B cell (primary cell): Measurements from ENCODE around the gene RILP. TPM values are rescaled to one million over a fixed set of nuclear protein-coding genes. Genes with fewer than 3 reads are reported as not detected.
"Not testable (repeated sequence)": the region's sequence is repeated elsewhere in the genome, so short reads cannot be mapped to it uniquely, and the experiment has no call there.

Experiments used
- ATAC-seq: fragments of 200-7000 bp; cut with Tn5 transposase; one replicate; pipeline ENCODE4 v1.10.0; 2021; ENCODE audit warnings: low read depth, mild to moderate bottlenecking, moderate number of reproducible peaks, moderate library complexity
- CTCF ChIA-PET: fragments of 350-600 bp; sonication (Branson Sonifier 250); formaldehyde crosslinking; loops from one replicate; lab custom pipeline; 2021; ENCODE audit warnings: antibody characterized with exemption, inconsistent platforms; lab: Charles Lee
- POLR2A ChIA-PET: fragments of 350-600 bp; sonication (Branson Sonifier 250); formaldehyde crosslinking; loops from one replicate; lab custom pipeline; 2021; ENCODE audit warnings: antibody characterized with exemption; lab: Charles Lee
- DNase-seq: peaks from one replicate; pipeline ENCODE4 v3.0.0; 2013
- H2AFZ ChIP-seq: 2 replicates; pipeline ENCODE4 v1.6.1; 2012; ENCODE audit warnings: mild to moderate bottlenecking, low read depth, low read length; ENCODE audit not compliant: insufficient read depth, poor library complexity, severe bottlenecking
- H3K27ac ChIP-seq, 2 donors: 1 replicate in 1 of 2; 2 replicates in 1 of 2; pipeline ENCODE4 v1.5.1; 2012 to 2013; ENCODE audit warnings: low read length in 2 of 2, mild to moderate bottlenecking in 2 of 2, moderate library complexity in 1 of 2
- H3K27me3 ChIP-seq, 4 experiments: fragments of 200-600 bp in 1 of 4; sonication (generic) in 1 of 4; replicated peaks in 1 of 4; 1 replicate in 2 of 4; 2 replicates in 2 of 4; pipeline versions ENCODE4 v1.6.1 to v1.7.0; 2013 to 2016; ENCODE audit warnings: low read length in 3 of 4, mild to moderate bottlenecking in 2 of 4, mixed read lengths in 1 of 4, moderate library complexity in 1 of 4; ENCODE audit not compliant: insufficient read depth in 4 of 4, control insufficient read depth in 3 of 4; ENCODE audit errors: control extremely low read depth in 1 of 4
- H3K36me3 ChIP-seq, 2 experiments: replicated peaks in 1 of 2; 1 replicate in 1 of 2; 2 replicates in 1 of 2; pipeline versions ENCODE4 v1.6.1 to v1.7.1; 2013; ENCODE audit warnings: low read length in 1 of 2; ENCODE audit not compliant: insufficient read depth in 2 of 2, control insufficient read depth in 1 of 2; ENCODE audit errors: control extremely low read depth in 1 of 2, extremely low read depth in 1 of 2
- H3K4me1 ChIP-seq, 2 donors: fragments of 200-600 bp in 1 of 2; sonication (generic) in 1 of 2; 1 replicate in 1 of 2; 2 replicates in 1 of 2; pipeline versions ENCODE4 v1.5.1 to v1.6.1; 2013 to 2017; ENCODE audit warnings: low read length in 2 of 2; ENCODE audit not compliant: control insufficient read depth in 2 of 2, insufficient read depth in 2 of 2
- H3K4me2 ChIP-seq: replicated peaks from 2 replicates; pipeline ENCODE3; 2012; ENCODE audit warnings: mild to moderate bottlenecking, low read depth, low read length; ENCODE audit not compliant: poor library complexity, severe bottlenecking
- H3K4me3 ChIP-seq, 5 experiments: fragments of 200-600 bp in 1 of 5; sonication (generic) in 1 of 5; 1 replicate in 3 of 5; 2 replicates in 2 of 5; pipeline versions ENCODE4 v1.5.1 to v1.7.0; 2011 to 2016; ENCODE audit warnings: low read length in 4 of 5, mild to moderate bottlenecking in 4 of 5, low read depth in 2 of 5, control low read depth in 1 of 5, moderate library complexity in 1 of 5; ENCODE audit not compliant: insufficient read depth in 1 of 5; ENCODE audit errors: control extremely low read depth in 1 of 5, extremely low read depth in 1 of 5
- H3K79me2 ChIP-seq: fragments of 200-600 bp; sonication (generic); one replicate; pipeline ENCODE4 v1.6.0; 2016; ENCODE audit warnings: low read length; ENCODE audit not compliant: control insufficient read depth, insufficient read depth
- H3K9ac ChIP-seq: fragments of 200-600 bp; sonication (generic); 2 replicates; pipeline ENCODE4 v1.6.1; 2017; ENCODE audit warnings: mild to moderate bottlenecking, low read length, moderate library complexity
- H3K9me3 ChIP-seq, 3 donors: one replicate each; pipeline versions ENCODE4 v1.6.1 to v1.7.1; 2013; ENCODE audit warnings: low read length in 2 of 3; ENCODE audit not compliant: control insufficient read depth in 2 of 3, insufficient read depth in 1 of 3; ENCODE audit errors: control extremely low read depth in 1 of 3
- H4K20me1 ChIP-seq: 2 replicates; pipeline ENCODE4 v1.6.0; 2012; ENCODE audit warnings: mild to moderate bottlenecking, low read length; ENCODE audit not compliant: insufficient read depth, control insufficient read depth, poor library complexity, severe bottlenecking
- H3K27ac Mint-ChIP-seq: one replicate; pipeline ENCODE4 v1.8.0; 2021; ENCODE audit warnings: mixed read lengths
- H3K27me3 Mint-ChIP-seq: one replicate; pipeline ENCODE4 v1.8.0; 2021; ENCODE audit warnings: mixed read lengths
- H3K4me1 Mint-ChIP-seq: one replicate; pipeline ENCODE4 v1.8.0; 2021; ENCODE audit warnings: mixed read lengths
- H3K4me3 Mint-ChIP-seq: one replicate; pipeline ENCODE4 v1.8.0; 2021; ENCODE audit warnings: mixed read lengths
- H3K9me3 Mint-ChIP-seq: one replicate; pipeline ENCODE4 v1.8.0; 2022; ENCODE audit warnings: mixed read lengths; ENCODE audit not compliant: insufficient read depth
- EZH2 ChIP-seq: IDR thresholded peaks from 2 replicates; pipeline ENCODE4 v1.6.1; 2012; ENCODE audit warnings: borderline replicate concordance, low read depth, mild to moderate bottlenecking, moderate library complexity, low read length; ENCODE audit not compliant: insufficient read depth, poor library complexity, severe bottlenecking
- WGBS: methylation state at CpG from one replicate; pipeline ENCODE4 v1.1.5; 2013; ENCODE audit warnings: missing lambda C conversion rate; ENCODE audit not compliant: insufficient coverage; 5-methylcytosine and 5-hydroxymethylcytosine counted together
- intact Hi-C: fragments of 100-400 bp; cut with micrococcal nuclease; formaldehyde crosslinking; loops from one replicate; pipeline ENCODE4 v1.10.0; 2022
- polyA plus RNA-seq: library from polyadenylated mRNA; depleted of rRNA; stranded (reverse); fragments of >200 nt; gene quantifications from 2 replicates; pipeline ENCODE4 v1.2.3, GENCODE V29; 2012
- total RNA-seq, 2 donors: library from RNA; stranded (reverse); fragments of 120-200 nt in 1 of 2; gene quantifications; 1 replicate in 1 of 2; 2 replicates in 1 of 2; pipeline versions ENCODE4 v1.2.3 to v1.2.4, GENCODE V29; 2013 to 2022
- TF ChIP-seq, protein P1 (sequence below): fragments of 200-600 bp; IDR thresholded peaks from one replicate; pipeline ENCODE4 v1.8.0; 2022; ENCODE audit warnings: antibody characterized with exemption, mild to moderate bottlenecking

RILP gene
- total and polyA plus RNA-seq, 2 donors (not counting 1 experiment from before 2014, with no cell fraction given) = 1.1 to 7.0 TPM

DNA sequence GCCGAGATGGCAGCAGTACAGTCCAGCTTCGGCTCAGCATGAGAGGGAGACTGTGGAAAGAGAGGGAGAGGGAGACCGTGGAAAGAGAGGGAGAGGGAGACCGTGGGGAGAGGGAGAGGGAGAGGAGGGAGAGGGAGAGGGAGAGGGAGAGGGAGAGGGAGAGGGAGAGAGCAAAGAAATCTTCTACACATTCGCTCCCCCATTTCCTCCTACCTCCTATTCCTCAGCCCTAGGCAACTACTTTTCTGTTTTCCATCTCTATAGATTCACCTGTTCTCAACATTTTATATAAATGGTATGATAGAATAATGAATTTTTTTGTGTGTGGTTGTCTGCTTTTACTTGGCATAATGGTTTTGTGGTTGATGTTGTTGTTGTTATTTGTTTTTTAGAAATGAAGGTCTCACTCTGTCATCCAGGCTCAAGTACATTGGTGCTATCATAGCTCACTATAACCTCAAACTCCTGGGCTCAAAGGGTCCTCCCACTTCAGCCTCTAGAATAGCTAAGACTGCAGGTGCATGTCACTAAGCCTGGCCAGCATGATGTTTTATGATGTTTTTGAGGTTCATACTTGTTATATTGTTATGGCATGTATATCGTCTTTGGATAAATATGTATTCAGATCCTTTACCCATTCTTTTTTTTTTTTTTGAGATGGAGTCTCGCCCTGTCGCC lies 41.0 kb upstream of the RILP start:
- ChIA-PET CTCF (no interaction called here), POLR2A (interaction anchor here (0.6 to 0.7 kb wide), 2 partner anchors 30 to 402 kb away, joined by 5 to 12 read pairs; no protein-coding TSS in a partner anchor)
- Histone ChIP-seq H3K27ac (no peak overlapping the region), H3K36me3 (no peaks in the 10 kb centered on the region), H3K4me3 (no peak overlapping the region), H4K20me1 (no peaks in the 10 kb centered on the region), H3K9ac (no peak overlapping the region), H3K27me3 (peaks cover 0 to 3% (median 0%) of the 10 kb centered on the region in 4 experiments), H3K9me3 (no peaks in the 10 kb centered on the region), H2AFZ (no peak overlapping the region), H3K4me2 (no peak overlapping the region), H3K79me2 (no peaks in the 10 kb centered on the region), H3K4me1 (no peaks in the 10 kb centered on the region)
- intact Hi-C loops = no loop called here
- Mint-ChIP-seq H3K4me3 (no peak overlapping the region), H3K27me3 (peaks cover 13% of the 10 kb centered on the region), H3K9me3 (no peaks in the 10 kb centered on the region), H3K4me1 (peaks cover 2% of the 10 kb centered on the region), H3K27ac (no peak overlapping the region)
- DNase-seq = no peak
- TF ChIP-seq, protein P1, sequence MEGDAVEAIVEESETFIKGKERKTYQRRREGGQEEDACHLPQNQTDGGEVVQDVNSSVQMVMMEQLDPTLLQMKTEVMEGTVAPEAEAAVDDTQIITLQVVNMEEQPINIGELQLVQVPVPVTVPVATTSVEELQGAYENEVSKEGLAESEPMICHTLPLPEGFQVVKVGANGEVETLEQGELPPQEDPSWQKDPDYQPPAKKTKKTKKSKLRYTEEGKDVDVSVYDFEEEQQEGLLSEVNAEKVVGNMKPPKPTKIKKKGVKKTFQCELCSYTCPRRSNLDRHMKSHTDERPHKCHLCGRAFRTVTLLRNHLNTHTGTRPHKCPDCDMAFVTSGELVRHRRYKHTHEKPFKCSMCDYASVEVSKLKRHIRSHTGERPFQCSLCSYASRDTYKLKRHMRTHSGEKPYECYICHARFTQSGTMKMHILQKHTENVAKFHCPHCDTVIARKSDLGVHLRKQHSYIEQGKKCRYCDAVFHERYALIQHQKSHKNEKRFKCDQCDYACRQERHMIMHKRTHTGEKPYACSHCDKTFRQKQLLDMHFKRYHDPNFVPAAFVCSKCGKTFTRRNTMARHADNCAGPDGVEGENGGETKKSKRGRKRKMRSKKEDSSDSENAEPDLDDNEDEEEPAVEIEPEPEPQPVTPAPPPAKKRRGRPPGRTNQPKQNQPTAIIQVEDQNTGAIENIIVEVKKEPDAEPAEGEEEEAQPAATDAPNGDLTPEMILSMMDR = no peak
- no peak for TF ChIP-seq EZH2
- no peak for ATAC-seq
- WGBS = no CpG with 5 or more reads among the region's 8 CpGs

GRCh38 chr17:1688405-1688804 lies 38.7 kb upstream of the RILP start:
- POLR2A ChIA-PET, H2AFZ ChIP-seq, intact Hi-C loops, H3K27ac Mint-ChIP-seq, ATAC-seq, H3K36me3 ChIP-seq, H3K4me3 ChIP-seq, H3K27me3 Mint-ChIP-seq, H3K4me2 ChIP-seq, H3K9me3 ChIP-seq, H3K27ac ChIP-seq, H3K4me3 Mint-ChIP-seq, H3K9ac ChIP-seq, H3K27me3 ChIP-seq, DNase-seq, H3K9me3 Mint-ChIP-seq, H4K20me1 ChIP-seq: not testable (repeated sequence)
- Histone ChIP-seq H3K79me2 (peaks cover 12% of the 10 kb centered on the region), H3K4me1 (peaks cover 9 to 12% of the 10 kb centered on the region in 2 donors)
- no CpG with 5 or more reads among the region's 6 CpGs for WGBS
- CTCF ChIA-PET = interaction anchor here (1.0 kb wide), 1 partner anchor 33 kb away, joined by 3 read pairs; no protein-coding TSS in a partner anchor
- H3K4me1 Mint-ChIP-seq = peaks cover 19% of the 10 kb centered on the region
